Measurements from ENCODE around the gene HMOX1. TPM values are rescaled to one million over a fixed set of nuclear protein-coding genes. Genes with fewer than 3 reads are reported as not detected.

The HMOX1 gene
- total RNA-seq, 1 experiment from 2014 or later, result 12.1 TPM

DNA sequence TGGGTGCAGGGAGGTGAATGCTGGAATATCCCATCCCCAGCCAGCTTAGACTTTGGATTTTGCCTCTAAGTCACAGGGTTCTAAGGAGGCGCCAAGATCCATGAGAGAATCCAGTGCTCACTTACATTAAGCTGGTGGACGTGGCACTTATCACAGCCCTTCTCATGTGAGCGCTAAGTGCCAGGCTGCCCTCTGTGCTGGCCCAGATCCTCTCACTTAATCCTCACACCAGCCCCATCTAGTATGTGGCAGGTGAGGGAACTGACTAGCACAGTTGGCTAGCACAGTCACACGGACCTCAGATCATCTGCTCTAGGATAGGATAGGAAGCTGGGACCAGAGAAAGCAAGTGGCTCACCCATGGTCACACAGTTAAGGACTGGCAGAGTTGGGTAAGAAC is 3.6 kb downstream of the HMOX1 start (continued):
- TF ChIP-seq ZNF219 (CRISPR knock-in tag; IDR thresholded peaks at IDR 0.05; ENCODE audit: borderline replicate concordance) (no peak), NFE2L1 (CRISPR knock-in tag; IDR thresholded peaks at IDR 0.05) (no peak), RELA (CRISPR knock-in tag; IDR thresholded peaks at IDR 0.05; ENCODE audit: borderline replicate concordance) (no peak), JUN (CRISPR knock-in tag; IDR thresholded peaks at IDR 0.05) (no peak), TEAD1 (CRISPR knock-in tag; IDR thresholded peaks at IDR 0.05) (no peak), CREM (CRISPR knock-in tag; IDR thresholded peaks at IDR 0.05) (no peak)
- TF ChIP-seq, protein P1, sequence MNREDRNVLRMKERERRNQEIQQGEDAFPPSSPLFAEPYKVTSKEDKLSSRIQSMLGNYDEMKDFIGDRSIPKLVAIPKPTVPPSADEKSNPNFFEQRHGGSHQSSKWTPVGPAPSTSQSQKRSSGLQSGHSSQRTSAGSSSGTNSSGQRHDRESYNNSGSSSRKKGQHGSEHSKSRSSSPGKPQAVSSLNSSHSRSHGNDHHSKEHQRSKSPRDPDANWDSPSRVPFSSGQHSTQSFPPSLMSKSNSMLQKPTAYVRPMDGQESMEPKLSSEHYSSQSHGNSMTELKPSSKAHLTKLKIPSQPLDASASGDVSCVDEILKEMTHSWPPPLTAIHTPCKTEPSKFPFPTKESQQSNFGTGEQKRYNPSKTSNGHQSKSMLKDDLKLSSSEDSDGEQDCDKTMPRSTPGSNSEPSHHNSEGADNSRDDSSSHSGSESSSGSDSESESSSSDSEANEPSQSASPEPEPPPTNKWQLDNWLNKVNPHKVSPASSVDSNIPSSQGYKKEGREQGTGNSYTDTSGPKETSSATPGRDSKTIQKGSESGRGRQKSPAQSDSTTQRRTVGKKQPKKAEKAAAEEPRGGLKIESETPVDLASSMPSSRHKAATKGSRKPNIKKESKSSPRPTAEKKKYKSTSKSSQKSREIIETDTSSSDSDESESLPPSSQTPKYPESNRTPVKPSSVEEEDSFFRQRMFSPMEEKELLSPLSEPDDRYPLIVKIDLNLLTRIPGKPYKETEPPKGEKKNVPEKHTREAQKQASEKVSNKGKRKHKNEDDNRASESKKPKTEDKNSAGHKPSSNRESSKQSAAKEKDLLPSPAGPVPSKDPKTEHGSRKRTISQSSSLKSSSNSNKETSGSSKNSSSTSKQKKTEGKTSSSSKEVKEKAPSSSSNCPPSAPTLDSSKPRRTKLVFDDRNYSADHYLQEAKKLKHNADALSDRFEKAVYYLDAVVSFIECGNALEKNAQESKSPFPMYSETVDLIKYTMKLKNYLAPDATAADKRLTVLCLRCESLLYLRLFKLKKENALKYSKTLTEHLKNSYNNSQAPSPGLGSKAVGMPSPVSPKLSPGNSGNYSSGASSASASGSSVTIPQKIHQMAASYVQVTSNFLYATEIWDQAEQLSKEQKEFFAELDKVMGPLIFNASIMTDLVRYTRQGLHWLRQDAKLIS (CRISPR knock-in tag; IDR thresholded peaks at IDR 0.05; ENCODE audit: borderline replicate concordance), result no peak
- TF ChIP-seq, protein P2, sequence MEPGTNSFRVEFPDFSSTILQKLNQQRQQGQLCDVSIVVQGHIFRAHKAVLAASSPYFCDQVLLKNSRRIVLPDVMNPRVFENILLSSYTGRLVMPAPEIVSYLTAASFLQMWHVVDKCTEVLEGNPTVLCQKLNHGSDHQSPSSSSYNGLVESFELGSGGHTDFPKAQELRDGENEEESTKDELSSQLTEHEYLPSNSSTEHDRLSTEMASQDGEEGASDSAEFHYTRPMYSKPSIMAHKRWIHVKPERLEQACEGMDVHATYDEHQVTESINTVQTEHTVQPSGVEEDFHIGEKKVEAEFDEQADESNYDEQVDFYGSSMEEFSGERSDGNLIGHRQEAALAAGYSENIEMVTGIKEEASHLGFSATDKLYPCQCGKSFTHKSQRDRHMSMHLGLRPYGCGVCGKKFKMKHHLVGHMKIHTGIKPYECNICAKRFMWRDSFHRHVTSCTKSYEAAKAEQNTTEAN (CRISPR knock-in tag; IDR thresholded peaks at IDR 0.05), result no peak
- TF ChIP-seq, protein P3, sequence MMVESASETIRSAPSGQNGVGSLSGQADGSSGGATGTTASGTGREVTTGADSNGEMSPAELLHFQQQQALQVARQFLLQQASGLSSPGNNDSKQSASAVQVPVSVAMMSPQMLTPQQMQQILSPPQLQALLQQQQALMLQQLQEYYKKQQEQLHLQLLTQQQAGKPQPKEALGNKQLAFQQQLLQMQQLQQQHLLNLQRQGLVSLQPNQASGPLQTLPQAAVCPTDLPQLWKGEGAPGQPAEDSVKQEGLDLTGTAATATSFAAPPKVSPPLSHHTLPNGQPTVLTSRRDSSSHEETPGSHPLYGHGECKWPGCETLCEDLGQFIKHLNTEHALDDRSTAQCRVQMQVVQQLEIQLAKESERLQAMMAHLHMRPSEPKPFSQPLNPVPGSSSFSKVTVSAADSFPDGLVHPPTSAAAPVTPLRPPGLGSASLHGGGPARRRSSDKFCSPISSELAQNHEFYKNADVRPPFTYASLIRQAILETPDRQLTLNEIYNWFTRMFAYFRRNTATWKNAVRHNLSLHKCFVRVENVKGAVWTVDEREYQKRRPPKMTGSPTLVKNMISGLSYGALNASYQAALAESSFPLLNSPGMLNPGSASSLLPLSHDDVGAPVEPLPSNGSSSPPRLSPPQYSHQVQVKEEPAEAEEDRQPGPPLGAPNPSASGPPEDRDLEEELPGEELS (CRISPR knock-in tag; IDR thresholded peaks at IDR 0.05), result no peak

DNA sequence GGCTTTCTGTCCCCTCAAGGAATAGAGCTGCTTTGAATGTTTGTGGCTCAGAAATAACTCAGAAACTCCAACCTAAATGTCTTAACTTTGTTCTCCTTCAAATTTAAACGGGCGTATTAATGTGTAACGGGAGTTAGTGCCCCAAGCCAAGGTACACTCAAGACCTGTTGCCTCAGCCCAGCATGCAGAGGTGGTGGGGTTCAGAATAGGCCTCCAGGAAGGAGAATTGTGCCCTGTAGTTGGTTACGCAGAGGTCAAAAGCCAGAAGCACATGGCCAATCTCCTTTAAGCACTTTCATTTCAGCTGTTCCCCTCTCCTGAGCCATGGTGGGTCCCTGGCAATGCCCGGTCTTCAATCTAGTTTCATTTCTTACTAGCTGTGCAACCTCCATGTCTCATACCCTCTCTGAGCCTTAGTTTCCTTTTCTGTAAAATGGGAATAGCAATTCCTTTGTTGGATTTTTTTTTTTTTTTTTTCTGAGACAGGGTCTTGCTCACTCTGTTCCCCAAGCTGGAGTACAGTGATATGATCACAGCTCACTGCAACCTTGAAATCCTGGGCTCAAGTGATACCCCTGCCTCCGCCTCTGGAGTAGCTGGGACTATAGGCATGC is 4.2 kb downstream of the HMOX1 start:
- H3K27me3 Mint-ChIP-seq (ENCODE audit: low read depth), result no peaks in the 10 kb centered on the region
- ATAC-seq (no peak), DNase-seq (ENCODE audit: low spot score) (no peak)
- no peaks in the 10 kb centered on the region for H3K9me3 Mint-ChIP-seq
- no peak overlapping the region for H3K4me3 Mint-ChIP-seq
- H3K36me3 Mint-ChIP-seq, result peaks cover 5% of the 10 kb centered on the region; the same call in 1 of the 2 replicates
- CTCF ChIA-PET, result interaction anchor here (0.7 to 1.1 kb wide), 2 partner anchors 9 to 36 kb away, joined by 3 read pairs; no protein-coding TSS in a partner anchor
- POLR2A ChIA-PET, result interaction anchor here (0.6 to 0.7 kb wide), 2 partner anchors 9 kb away, joined by 4 to 6 read pairs; no protein-coding TSS in a partner anchor
- peaks cover 17% of the 10 kb centered on the region for H3K4me1 Mint-ChIP-seq
- H3K27ac Mint-ChIP-seq, result no peak overlapping the region
- TF ChIP-seq RORB (CRISPR knock-in tag; IDR thresholded peaks at IDR 0.05) (no peak), ZNF138 (CRISPR knock-in tag; conservative IDR thresholded peaks at IDR 0.05) (no peak), GABPB1 (CRISPR knock-in tag; IDR thresholded peaks at IDR 0.05) (no peak), ZNF671 (CRISPR knock-in tag; IDR thresholded peaks at IDR 0.05) (no peak), TCF7 (CRISPR knock-in tag; IDR thresholded peaks at IDR 0.05; ENCODE audit: low read depth) (no peak), NR1H2 (CRISPR knock-in tag; IDR thresholded peaks at IDR 0.05) (no peak), GRHL2 (CRISPR knock-in tag; IDR thresholded peaks at IDR 0.05; ENCODE audit: insufficient replicate concordance, severe bottlenecking) (no peak), HMGA2 (CRISPR knock-in tag; IDR thresholded peaks at IDR 0.05) (no peak)
- TF ChIP-seq, protein P4, sequence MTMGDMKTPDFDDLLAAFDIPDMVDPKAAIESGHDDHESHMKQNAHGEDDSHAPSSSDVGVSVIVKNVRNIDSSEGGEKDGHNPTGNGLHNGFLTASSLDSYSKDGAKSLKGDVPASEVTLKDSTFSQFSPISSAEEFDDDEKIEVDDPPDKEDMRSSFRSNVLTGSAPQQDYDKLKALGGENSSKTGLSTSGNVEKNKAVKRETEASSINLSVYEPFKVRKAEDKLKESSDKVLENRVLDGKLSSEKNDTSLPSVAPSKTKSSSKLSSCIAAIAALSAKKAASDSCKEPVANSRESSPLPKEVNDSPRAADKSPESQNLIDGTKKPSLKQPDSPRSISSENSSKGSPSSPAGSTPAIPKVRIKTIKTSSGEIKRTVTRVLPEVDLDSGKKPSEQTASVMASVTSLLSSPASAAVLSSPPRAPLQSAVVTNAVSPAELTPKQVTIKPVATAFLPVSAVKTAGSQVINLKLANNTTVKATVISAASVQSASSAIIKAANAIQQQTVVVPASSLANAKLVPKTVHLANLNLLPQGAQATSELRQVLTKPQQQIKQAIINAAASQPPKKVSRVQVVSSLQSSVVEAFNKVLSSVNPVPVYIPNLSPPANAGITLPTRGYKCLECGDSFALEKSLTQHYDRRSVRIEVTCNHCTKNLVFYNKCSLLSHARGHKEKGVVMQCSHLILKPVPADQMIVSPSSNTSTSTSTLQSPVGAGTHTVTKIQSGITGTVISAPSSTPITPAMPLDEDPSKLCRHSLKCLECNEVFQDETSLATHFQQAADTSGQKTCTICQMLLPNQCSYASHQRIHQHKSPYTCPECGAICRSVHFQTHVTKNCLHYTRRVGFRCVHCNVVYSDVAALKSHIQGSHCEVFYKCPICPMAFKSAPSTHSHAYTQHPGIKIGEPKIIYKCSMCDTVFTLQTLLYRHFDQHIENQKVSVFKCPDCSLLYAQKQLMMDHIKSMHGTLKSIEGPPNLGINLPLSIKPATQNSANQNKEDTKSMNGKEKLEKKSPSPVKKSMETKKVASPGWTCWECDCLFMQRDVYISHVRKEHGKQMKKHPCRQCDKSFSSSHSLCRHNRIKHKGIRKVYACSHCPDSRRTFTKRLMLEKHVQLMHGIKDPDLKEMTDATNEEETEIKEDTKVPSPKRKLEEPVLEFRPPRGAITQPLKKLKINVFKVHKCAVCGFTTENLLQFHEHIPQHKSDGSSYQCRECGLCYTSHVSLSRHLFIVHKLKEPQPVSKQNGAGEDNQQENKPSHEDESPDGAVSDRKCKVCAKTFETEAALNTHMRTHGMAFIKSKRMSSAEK (CRISPR knock-in tag; IDR thresholded peaks at IDR 0.05; ENCODE audit: borderline replicate concordance), result no peak
- TF ChIP-seq, protein P3 (CRISPR knock-in tag; IDR thresholded peaks at IDR 0.05), result no peak
- TF ChIP-seq, protein P2 (CRISPR knock-in tag; IDR thresholded peaks at IDR 0.05), result no peak
- TF ChIP-seq, protein P5, sequence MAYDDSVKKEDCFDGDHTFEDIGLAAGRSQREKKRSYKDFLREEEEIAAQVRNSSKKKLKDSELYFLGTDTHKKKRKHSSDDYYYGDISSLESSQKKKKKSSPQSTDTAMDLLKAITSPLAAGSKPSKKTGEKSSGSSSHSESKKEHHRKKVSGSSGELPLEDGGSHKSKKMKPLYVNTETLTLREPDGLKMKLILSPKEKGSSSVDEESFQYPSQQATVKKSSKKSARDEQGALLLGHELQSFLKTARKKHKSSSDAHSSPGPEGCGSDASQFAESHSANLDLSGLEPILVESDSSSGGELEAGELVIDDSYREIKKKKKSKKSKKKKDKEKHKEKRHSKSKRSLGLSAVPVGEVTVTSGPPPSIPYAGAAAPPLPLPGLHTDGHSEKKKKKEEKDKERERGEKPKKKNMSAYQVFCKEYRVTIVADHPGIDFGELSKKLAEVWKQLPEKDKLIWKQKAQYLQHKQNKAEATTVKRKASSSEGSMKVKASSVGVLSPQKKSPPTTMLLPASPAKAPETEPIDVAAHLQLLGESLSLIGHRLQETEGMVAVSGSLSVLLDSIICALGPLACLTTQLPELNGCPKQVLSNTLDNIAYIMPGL (CRISPR knock-in tag; IDR thresholded peaks at IDR 0.05), result no peak

Measured in WTC11 (cell line).